ENCODE measurements around the gene SELENOS.

- TF ChIP-seq CTCF (IDR thresholded peaks at IDR 0.05) (no peak), EP300 (IDR thresholded peaks at IDR 0.05) (no peak), POLR2A (IDR thresholded peaks at IDR 0.05) (no peak)
Observed at GRCh38 chr15:101250873-101251829, 26.1 kb downstream of the SELENOS start.
